ENCODE results near the gene KRT75.
A peak's percentile ranks its signal among the peaks of the same experiment; 100 is the strongest.

DNA sequence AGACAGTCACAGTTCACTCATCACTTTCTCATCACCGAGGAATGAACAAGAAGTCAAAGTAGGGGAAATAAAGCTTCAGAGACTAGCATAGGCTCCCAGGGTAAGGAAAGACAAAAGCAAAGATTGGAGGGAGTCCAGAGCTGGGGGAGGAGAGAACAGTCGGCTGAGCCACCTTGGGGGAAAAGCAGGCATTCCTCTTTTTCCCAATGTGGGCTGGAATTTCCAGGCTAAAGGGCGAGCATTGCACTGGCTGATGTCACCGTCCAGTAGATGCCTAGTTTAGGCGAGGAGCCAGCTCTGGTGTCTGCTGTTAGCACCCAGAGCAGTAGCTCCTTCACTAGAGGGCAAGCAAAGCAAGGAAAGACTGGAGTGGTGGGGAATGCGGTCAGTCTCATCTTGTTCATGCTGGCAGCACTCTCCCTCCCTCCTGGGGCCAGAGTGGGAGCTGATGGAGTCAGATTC lies 8.5 kb upstream of the KRT75 start:
- TF ChIP-seq YY1 (IDR thresholded peaks at IDR 0.05; ENCODE audit: extremely low read depth, insufficient replicate concordance, low read depth, low read length) = no peak
- TF ChIP-seq, protein P1, sequence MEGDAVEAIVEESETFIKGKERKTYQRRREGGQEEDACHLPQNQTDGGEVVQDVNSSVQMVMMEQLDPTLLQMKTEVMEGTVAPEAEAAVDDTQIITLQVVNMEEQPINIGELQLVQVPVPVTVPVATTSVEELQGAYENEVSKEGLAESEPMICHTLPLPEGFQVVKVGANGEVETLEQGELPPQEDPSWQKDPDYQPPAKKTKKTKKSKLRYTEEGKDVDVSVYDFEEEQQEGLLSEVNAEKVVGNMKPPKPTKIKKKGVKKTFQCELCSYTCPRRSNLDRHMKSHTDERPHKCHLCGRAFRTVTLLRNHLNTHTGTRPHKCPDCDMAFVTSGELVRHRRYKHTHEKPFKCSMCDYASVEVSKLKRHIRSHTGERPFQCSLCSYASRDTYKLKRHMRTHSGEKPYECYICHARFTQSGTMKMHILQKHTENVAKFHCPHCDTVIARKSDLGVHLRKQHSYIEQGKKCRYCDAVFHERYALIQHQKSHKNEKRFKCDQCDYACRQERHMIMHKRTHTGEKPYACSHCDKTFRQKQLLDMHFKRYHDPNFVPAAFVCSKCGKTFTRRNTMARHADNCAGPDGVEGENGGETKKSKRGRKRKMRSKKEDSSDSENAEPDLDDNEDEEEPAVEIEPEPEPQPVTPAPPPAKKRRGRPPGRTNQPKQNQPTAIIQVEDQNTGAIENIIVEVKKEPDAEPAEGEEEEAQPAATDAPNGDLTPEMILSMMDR (IDR thresholded peaks at IDR 0.05 in 2 of 3, conservative IDR thresholded peaks at IDR 0.05 in 1 of 3; ENCODE audit: borderline replicate concordance in 1 of 3, insufficient read depth in 1 of 3, low read depth in 2 of 3, low read length in 2 of 3) = peak; percentile 21 to 28 (median 22); a peak in 1 of 6 replicates
- no peak for TF ChIP-seq ELF1 (IDR thresholded peaks at IDR 0.05; ENCODE audit: borderline replicate concordance, low read depth)
- TF ChIP-seq, protein P2, sequence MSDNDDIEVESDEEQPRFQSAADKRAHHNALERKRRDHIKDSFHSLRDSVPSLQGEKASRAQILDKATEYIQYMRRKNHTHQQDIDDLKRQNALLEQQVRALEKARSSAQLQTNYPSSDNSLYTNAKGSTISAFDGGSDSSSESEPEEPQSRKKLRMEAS (IDR thresholded peaks at IDR 0.05) = no peak; the same call in 1 of the 2 replicates
- peak; percentile 66 for TF ChIP-seq CEBPB (IDR thresholded peaks at IDR 0.05; ENCODE audit: low read depth)
- no peak for TF ChIP-seq ZNF274 (IDR thresholded peaks at IDR 0.05; ENCODE audit: low read depth, low read length)
- TF ChIP-seq, protein P3, sequence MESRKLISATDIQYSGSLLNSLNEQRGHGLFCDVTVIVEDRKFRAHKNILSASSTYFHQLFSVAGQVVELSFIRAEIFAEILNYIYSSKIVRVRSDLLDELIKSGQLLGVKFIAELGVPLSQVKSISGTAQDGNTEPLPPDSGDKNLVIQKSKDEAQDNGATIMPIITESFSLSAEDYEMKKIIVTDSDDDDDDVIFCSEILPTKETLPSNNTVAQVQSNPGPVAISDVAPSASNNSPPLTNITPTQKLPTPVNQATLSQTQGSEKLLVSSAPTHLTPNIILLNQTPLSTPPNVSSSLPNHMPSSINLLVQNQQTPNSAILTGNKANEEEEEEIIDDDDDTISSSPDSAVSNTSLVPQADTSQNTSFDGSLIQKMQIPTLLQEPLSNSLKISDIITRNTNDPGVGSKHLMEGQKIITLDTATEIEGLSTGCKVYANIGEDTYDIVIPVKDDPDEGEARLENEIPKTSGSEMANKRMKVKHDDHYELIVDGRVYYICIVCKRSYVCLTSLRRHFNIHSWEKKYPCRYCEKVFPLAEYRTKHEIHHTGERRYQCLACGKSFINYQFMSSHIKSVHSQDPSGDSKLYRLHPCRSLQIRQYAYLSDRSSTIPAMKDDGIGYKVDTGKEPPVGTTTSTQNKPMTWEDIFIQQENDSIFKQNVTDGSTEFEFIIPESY (IDR thresholded peaks at IDR 0.05; ENCODE audit: extremely low read depth, insufficient replicate concordance, low read length) = no peak
- TF ChIP-seq, protein P4, sequence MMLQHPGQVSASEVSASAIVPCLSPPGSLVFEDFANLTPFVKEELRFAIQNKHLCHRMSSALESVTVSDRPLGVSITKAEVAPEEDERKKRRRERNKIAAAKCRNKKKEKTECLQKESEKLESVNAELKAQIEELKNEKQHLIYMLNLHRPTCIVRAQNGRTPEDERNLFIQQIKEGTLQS (IDR thresholded peaks at IDR 0.05) = peak; percentile 69; the same call in 1 of the 2 replicates
- peak; percentile 53; the same call in 1 of the 2 replicates for TF ChIP-seq SIN3A (IDR thresholded peaks at IDR 0.05; ENCODE audit: low read depth)
- 0 out of 2 replicates have a peak, but pooled peaks have one; percentile 33 for TF ChIP-seq SRF (IDR thresholded peaks at IDR 0.05; ENCODE audit: low read depth)
- TF ChIP-seq EZH2 (IDR thresholded peaks at IDR 0.05) = no peak
- TF ChIP-seq TCF7L2 (IDR thresholded peaks at IDR 0.05; ENCODE audit: borderline replicate concordance, extremely low read depth, insufficient read depth, insufficient read length) = no peak
